GM19240 (cell line): ENCODE results near the gene PIEZO2.

ENCODE experiments used
- DNase-seq: peaks from one replicate; pipeline ENCODE4 v3.0.0; 2011; ENCODE audit warnings: low spot score; ENCODE audit not compliant: insufficient read length

PIEZO2 gene

DNA sequence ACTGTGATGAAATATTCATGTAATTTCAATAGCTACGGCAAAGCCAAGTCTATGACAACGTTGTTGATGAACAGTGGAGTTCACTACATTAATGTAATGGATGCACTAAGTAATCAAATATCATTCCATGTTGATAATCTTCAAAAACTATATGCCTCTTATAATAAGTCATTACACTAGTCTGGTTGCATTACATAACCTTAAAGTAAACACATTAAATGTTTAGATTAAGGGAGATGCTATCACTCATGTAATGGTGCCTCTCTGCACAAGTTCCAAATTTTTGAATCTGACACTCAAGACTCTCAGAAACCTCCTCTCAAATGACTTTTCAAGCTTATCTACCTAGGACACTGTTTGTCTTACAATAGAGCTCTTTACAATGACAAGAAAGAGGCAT, 35.4 kb downstream of the PIEZO2 start:
- no peak for DNase-seq

DNA sequence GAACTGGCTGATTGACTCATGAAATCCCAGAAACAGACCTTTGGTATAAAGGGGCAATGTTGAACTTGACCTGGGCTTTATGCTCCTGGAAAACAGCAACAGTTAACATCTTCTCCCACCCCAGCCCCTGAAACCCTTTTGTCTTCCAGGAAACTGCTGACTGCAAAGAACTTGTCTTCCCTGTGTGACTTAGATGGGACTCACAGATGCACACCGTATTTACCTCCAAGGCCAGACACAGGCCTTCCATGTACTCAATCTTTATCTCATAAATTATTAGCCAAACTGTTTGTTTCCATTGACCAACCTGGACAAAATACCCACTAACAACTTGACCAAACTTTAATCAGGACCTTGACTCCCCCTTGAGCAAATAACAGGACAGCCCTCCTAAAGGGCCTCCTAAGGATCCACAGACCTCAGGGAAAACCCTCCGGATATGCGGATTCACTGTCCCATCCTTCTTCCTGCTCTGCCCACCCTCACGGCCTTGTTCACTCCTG, 36.3 kb downstream of the PIEZO2 start:
- no peak for DNase-seq

DNA sequence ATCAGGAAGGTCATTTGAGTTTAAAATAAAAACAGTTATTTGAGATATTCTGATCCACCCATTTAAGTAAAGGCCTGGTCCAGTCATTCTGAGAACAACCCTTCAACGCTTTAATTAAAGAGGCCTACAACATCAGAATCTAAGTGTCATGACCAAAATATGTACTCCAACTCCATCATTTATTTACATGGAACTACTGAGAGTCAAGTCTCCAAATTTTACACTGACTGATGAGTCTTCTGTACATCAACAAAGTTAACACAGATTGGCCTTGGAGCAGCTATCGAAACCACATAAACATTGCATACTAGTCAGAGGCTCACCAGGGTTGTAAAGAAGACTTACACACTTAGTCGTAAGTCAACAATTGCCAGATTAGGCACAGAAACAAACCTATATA, 37.1 kb downstream of the PIEZO2 start:
- no peak for DNase-seq

DNA sequence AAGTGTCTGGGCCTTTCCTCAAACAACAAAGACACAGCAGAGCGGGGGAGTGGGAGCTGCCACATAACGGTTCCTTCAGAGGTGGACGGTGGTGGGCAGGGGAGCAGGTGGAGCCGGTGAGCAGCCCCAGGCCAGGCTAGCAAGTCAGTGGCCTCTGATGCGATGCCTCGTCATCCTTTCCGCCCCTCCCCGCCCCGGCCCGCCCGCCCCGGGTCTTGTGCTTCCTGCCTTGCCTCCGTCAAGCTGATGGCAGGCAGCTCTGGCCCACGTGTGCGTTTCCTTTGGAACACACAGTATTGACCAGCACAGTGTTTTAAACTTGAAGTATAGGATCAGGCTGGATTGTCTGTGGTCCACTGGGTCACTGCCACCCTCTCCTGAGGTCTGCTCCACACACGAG, 38.9 kb downstream of the PIEZO2 start:
- DNase-seq, result no peak

DNA sequence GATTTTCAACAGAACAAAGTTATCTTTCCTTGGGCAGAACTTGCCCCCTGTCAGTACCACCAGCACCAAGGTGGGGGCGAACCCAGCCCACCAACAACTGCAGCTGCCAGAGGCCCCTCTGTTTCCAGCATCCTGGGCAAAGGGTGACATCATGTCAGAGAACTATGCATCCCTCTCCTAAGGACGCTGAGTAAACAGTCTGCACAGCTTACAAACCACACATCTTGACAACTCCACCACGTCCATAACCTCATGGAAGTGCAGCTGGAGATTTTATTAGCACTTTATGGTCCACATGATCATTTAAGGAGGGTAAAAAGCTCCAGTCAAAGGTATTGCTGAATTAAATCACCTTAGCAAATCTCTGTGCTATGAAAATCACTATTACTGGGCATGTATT, 40.4 kb downstream of the PIEZO2 start:
- no peak for DNase-seq

DNA sequence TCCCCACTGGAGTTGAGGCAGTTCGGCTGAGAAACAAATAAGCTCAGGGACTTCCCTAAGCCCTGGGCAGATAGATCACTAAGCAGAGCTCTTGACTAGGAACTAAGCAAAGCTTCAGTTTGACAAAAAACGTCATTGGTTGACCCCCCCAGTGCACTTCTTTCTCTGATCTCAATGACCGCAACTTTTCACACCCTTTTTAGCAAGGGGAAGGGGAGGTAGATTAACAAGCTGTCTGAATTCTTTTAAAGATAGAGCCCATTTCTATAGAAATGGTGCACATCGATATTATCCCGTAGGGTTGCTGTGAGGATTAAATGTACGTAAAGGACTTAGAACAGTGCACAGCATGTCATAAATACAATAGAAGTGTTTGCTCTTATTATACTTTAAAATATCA, 42.5 kb downstream of the PIEZO2 start:
- no peak for DNase-seq

DNA sequence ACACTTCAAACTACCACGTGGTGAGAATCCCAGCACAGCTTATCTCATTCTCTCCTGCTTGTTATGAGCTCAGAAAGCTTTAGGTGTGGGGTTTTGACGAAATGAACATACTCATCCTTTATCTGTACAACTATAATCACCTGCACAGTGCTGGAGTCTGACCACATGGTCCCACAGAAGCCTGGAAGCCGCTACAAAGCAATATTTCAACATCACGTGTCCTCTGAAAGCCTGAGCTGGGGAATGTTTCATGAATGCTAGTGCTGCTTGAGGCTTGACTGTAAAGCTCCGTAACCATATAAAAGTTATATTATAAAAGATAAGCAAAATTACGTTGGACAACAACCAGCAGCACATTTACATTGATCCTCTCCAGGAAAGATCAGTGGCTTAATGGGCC, 43.9 kb downstream of the PIEZO2 start:
- no peak for DNase-seq

DNA sequence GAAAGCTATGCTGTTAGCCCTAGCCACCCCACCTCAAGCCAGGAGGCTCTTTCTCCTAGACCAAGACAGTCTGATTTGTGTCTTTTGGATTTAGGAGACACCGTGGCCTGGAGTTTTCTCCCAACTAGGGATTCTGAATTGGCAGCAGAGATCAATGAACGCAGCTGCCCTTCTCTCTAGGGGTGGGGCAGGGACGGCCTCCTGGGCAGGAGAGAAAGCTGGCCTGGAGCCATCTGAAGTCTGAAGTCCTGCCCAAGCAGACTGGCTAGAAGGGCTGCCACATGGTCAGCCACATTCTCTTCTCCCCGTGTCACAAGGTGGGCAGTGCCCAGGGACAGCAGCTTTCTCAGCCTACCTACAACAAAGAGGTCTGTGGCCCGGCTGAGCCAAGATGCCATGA, 45.1 kb downstream of the PIEZO2 start:
- no peak for DNase-seq

DNA sequence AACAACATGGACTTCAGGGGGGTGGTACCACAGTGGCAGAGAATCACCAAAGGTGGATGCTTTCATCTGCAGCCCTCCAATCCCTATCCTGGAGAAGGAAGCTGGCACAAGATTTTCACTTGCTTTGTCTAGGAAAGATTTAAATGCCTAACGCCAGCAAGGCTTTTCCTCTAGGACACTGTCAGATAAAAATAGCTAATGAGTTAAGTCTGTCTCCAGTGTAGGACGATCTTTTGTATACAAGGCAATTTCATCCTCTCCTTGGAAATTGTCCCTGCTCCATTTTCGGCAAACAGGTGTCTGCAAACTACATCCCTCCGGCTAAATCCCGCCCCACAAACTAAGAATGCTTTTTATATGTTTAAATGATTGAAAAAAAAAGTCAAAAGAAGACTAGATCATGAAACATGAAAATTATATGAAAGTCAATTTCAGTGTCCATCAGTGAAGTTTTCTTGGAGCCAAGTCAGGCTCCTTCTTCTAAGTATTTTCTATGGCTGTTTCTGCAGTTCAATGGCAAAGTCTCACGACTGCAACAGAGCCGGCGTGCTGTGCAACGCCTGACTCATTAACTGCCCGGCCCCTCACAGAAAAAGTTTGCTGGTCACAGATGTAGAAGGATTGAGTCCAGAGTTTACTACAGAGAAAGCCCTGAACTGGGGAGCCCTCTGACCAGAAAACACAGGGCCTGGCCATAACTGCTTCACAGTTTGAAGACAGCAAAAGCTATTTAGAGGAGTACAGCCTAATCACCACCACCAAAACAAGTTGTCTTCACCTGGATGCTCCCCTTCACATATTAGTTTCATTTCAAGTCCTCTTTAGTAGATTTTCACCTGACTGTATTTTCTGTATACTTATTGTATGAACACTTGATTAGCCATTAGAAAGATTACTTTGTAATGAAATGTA, 52.3 kb downstream of the PIEZO2 start:
- no peak for DNase-seq

DNA sequence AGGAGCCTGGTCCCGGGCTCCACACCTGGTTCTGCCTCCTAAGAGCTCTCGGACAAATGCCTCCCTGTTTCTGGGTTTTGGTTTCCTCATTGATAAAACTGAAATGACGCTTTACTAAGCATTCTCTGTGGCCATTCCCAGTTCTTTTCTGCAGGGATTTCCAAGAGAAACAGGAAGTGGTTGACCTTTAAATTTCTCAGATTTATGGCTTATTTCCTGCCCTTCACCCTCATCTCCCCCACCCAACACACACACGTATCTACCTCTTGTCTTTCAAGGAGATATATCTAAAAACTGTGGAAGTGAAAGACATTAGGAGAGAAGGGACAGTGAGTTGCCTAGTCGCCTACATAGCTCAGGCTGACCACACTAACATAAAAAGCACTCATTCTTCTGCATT, 53.0 kb downstream of the PIEZO2 start:
- no peak for DNase-seq

DNA sequence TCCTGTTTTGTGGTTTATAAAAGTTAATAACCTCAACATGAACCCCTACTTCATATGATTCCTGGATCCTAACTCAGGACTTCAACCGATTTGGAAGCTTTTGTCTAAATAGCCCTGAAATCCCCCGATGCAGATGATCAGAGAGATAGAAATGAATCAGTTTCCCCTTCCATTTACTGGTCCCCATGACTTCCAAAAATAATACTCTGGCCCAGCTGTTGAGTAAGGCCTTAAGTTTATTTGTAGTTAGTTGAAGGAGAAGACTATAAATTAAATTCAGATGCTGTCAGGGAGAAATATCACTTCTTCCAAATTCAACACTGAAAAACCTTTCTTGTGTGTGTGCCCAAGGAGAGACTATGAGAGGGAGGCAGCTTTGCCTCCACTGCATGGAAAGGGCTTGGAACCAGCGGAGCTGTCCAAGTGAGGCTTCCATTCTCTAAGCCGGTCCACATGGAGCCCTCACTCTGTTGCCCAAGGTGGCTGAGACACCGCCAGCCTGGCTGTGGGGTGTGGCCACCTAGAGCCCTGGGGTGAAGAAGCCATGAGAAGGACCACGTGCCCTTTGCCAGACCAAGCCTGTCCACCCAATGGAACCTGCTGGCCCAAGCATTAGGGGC, 53.6 kb downstream of the PIEZO2 start:
- no peak for DNase-seq

DNA sequence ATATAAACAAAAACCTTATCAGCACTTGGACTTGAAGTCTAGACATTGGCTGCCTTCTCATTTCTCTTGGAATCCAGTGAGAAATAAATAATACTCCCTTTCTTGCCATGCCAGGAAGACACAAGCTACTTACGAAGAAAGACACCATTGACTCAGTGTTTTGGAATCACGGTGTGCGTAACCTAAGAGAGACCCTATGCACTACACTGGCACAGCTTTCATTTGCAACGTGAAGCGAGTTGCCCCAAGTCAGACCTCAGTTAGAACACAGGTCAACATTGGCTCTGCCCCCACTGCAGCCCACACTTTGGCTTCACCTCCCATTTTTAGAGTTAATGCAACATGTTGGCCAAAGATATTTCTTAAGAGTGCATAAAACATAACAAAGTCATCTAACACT, 54.2 kb downstream of the PIEZO2 start:
- no peak for DNase-seq

DNA sequence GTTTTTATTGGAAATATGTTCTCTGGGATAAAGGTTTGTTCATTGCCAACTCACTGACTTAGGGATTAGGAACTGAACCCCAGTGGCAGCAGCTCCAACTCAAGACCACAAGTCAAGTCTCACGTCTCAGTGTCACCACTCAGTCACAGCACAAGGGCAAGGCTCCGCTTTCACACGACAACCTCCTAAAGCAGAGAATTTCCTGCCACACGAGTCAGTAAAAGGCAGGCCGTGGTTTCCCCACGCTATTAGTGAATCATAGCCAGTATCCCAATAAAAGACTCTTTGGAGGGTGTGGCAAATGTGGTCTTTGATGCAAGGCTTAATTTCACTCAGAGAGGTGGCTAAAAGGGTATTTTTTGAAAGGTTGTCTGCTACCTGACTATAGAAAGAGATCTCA, 57.6 kb downstream of the PIEZO2 start:
- no peak for DNase-seq

DNA sequence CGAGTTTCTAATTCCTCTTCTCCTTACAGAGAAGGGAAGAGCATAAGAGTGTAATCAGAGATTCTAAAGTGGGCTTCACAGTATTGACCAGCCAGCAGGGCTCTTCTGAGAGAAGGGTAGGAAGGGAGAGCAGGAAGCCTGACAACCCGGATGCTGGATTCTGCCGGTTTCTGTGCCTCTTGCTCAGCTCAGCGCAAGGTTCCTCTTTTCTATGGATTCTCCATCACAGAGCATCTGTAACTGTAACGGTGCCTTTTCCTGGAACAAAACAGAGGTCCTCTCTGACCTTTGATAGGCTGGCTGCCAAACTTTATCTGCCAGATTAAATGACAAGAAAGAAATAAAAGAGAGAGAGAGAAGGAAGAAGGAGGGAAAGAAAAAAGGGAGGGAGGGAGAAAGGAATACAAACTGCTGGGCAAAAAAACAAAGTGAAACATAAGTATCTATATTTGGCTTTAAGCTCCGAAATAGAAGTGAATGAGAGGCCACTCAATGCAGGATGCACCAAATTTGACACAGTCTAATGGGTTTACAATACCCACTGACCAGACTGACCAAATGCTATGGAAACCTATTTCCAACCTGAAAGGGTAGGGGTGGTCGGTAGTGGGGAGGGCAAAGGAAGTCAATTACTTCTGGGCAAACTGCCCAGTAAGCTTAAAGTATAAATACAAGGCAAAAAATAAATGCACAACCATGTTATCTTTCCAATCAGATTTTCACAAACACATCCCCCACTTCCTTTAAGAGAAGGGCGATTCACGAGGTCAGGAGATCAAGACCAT, 59.2 kb downstream of the PIEZO2 start:
- no peak for DNase-seq

DNA sequence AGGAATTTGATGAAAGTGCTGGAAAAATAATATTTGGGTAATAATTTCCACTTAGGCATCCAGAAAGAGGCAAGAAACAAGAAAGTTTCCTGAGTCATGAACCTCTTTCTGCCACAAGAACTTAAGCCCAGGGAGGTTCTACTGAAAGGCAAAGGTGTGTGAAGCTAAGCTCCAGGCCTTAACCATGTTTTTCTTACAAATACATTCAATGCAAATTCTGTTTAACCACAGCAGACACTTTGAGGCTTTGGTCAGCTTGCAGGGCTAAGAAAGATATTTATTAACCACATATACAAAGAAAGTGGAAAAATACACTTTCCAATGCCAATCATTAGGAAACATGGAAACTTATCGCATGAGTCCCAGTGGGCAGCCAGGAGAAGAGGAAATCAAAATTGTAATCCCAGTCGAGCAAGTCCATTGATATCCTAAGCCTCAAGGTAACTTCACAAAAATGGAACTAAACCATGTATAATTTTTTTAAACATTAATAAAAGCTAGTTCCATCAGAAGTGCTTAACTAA, 68.3 kb downstream of the PIEZO2 start:
- DNase-seq, result no peak

DNA sequence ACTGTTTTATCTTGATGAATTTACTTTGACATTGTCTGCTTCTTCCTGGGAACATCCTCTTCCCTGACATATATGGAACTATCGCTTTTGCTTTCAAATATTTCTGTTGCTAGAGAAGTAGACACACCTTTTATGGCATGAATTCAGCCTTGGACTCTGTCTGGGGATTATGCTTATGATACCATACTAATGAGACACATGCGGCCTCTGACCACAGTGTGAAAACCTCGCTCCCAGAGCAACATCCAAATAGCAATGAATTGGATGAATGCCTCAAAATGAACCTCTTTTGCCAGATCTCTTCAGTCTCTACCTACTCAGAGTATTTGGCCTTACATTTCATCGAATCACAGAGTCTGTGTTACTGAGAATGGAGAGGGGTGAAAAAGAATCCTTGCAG, 70.9 kb downstream of the PIEZO2 start:
- DNase-seq, result no peak

DNA sequence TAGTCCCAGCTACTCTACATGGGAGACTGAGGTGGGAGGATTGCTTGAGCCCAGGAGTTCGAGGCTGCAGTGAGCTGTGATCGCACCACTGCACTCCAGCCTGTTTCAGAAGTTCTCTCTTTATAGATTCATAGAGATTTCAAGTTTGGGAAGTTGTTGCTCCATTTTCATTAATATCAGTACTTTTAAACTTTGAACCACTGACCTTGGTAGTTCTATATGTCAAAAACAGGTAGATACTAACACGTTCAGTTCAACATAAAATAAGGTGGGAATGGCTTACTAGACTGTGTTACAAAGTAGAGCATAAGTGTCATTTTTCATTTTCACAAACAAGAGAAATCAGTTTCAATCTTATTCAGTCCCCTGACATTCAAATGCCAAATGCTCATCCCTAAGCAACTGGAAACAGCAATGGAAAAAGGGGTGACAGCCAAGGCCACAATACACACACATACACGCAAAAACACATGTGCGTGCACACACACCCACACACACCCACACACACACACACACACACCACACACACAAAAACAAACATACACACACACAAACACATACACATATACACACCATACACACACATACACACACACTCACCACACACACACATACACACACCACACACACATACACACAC, 71.7 kb downstream of the PIEZO2 start:
- no peak for DNase-seq

DNA sequence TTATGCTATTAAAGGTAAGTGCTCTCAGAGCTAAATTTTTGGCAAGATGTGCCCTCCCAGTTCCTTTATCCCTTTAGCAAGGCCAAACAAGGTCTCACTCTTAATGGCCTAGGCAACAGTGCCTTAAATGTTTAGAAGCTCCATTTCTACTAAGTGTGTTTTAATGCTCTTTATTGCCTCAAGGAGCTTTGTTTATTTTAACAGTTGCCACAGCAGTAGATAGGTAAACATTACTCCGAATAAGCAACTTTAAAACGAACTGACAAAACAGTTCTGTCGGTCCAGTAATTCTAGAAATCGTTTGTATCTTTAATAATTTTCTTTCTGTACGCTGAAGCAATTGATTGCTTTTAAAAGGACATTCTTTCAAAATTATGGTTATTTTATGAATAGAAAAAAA, 74.5 kb downstream of the PIEZO2 start:
- no peak for DNase-seq

DNA sequence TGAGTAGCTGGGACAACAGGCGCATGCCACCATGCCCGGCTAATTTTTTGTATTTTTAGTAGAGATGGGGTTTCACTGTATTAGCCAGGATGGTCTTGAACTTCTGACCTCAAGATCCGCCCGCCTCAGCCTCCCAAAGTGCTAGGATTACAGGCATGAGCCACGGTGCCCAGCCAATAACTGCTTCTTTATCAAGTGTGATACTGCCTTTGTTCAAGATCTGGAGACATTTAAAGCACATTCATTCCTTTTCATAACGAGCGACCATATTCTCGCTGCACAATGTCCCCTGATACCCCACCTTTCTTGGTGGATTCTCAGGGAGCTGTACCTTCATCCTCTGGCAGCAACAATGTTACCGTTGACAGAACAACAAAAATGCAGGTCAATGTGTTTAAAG, 75.4 kb downstream of the PIEZO2 start:
- DNase-seq, result no peak

DNA sequence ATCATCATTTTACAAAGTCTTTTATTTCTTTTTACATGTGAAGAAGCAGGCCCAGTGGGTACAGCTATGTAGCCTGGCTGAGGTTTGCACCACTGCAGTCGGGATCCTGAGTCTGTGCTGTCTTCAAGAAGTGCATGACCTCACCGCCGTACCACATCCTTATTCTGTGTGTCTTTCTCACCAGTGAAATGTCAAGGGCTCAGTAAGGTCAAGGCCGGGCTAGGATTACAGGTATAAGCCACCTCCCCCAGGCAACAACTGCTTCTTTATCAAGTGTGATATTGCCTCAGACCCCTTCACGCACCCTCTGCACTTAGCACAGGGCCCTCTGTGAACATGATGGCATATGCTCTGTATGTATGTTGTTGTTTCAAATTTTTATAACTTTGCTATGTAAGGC, 76.7 kb downstream of the PIEZO2 start:
- no peak for DNase-seq

DNA sequence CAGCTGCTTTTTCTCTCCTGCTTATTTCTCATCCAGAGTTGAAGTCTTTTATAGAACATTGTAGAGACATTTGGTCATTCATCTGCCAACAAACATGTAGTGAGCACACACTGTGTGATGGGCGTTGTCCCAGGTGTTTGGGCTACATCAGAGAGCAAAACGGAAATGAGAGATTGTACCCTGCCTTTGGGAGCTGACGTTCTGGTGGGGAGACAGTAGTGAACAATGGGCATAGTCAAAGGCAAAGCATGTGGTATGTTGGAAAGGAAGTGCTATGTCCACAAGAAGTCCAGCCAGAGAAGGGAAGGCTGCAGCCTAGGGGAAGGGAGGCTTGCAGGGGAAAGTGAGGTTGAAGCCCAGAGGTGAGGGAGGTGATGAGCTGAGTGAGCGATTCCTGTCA, 78.1 kb downstream of the PIEZO2 start:
- DNase-seq, result no peak
